ENCODE measurements around the gene ALK.

The ALK gene

DNA sequence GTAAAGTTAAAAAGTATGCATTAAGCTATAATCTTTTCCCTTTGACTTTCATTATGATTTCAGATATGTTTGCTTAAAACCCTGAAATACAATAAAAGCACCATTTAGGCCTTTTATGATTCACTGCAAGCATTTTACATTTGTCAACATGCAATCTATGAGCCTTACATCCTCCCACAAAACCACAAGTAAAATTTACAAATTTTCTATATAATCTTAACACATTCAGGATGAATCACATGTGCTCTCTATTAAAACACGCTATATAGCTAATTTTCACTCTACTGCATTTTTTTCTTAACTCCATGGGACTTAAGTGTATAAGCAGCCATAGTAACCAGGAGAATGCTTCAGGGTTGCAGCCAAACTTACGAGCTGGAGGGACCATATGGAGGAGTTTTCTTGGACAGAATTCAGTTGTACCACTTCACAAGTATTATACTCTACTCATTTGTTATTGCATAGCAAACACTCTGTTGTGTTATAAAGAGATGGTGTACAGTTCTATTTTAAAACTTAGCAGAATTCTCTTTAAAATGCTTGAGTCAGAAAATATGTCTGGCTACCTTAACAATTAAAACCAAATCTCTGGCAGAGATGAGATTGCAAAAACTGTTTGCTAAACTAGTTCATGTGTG is 293.2 kb downstream of the ALK start:
- Histone ChIP-seq H3K9ac (ENCODE audit: insufficient read length, low read depth) (no peak overlapping the region), H3K9me3 (ENCODE audit: insufficient read depth, low read length) (no peaks in the 10 kb centered on the region), H3K4me1 (ENCODE audit: insufficient read depth, insufficient read length) (peaks cover 2% of the 10 kb centered on the region), H3K4me3 (ENCODE audit: insufficient read length, low read depth) (no peak overlapping the region), H3K27me3 (ENCODE audit: insufficient read depth, insufficient read length) (no peaks in the 10 kb centered on the region), H3K36me3 (ENCODE audit: insufficient read depth, insufficient read length, low read length) (no peaks in the 10 kb centered on the region)
- DNase-seq (ENCODE audit: low read depth, low spot score): no peak
- no peak for TF ChIP-seq YY1 (IDR thresholded peaks at IDR 0.05; ENCODE audit: insufficient read depth, insufficient read length)
- TF ChIP-seq ZNF274 (IDR thresholded peaks at IDR 0.05; ENCODE audit: low read depth, low read length): no peak
- TF ChIP-seq SUZ12 (IDR thresholded peaks at IDR 0.05; ENCODE audit: extremely low read depth, insufficient read depth, insufficient read length): no peak

DNA sequence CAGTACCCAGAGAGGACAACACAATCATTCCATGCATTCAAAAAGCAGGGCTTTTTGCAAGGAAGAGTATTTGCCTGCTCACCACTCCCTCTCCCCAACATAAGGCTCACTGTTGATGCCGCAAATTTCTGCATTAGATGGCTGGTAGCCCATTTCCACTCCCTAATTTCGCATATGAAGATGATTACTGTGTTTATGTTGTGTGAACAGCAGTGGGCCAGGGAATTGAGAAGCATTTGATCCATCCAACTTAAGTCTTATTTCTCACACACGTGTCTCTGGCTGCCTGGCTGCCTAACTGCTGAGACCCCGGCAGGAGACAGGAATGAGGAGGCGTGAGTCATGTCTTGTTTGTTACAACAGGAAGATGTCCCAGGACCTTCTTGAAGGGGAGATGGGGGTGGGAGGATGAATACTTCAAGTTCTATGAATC is 294.1 kb downstream of the ALK start:
- Histone ChIP-seq H3K4me3 (ENCODE audit: insufficient read length, low read depth) (no peak overlapping the region), H3K36me3 (ENCODE audit: insufficient read depth, insufficient read length, low read length) (no peaks in the 10 kb centered on the region), H3K4me1 (ENCODE audit: insufficient read depth, insufficient read length) (peaks cover 2% of the 10 kb centered on the region), H3K9ac (ENCODE audit: insufficient read length, low read depth) (no peak overlapping the region), H3K9me3 (ENCODE audit: insufficient read depth, low read length) (no peaks in the 10 kb centered on the region), H3K27me3 (ENCODE audit: insufficient read depth, insufficient read length) (no peaks in the 10 kb centered on the region)
- DNase-seq (ENCODE audit: low read depth, low spot score): peak; percentile 44
- TF ChIP-seq SUZ12 (IDR thresholded peaks at IDR 0.05; ENCODE audit: extremely low read depth, insufficient read depth, insufficient read length): no peak
- TF ChIP-seq YY1 (IDR thresholded peaks at IDR 0.05; ENCODE audit: insufficient read depth, insufficient read length): no peak

DNA sequence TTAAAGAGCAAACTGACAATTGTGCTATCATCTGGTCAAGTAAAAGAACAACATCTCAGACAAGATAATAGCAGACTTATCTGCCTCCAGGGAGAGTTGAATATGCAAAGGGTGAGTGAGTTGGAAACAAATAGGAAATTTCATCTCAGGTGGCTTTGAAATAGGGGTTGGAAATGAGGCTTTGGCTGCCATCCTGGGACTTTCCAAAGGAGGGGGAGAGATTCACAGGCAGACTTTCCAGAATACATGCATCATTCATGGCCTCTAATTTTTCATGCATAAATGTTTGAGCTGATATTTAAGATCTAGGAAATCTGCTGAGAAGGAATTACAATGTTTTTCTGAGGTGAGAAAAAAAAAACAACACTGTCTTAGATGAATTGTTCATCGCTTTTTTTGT is 300.5 kb downstream of the ALK start:
- Histone ChIP-seq H3K4me3 (ENCODE audit: insufficient read length, low read depth) (no peak overlapping the region), H3K27me3 (ENCODE audit: insufficient read depth, insufficient read length) (no peaks in the 10 kb centered on the region), H3K4me1 (ENCODE audit: insufficient read depth, insufficient read length) (no peaks in the 10 kb centered on the region), H3K36me3 (ENCODE audit: insufficient read depth, insufficient read length, low read length) (no peaks in the 10 kb centered on the region), H3K9ac (ENCODE audit: insufficient read length, low read depth) (no peak overlapping the region), H3K9me3 (ENCODE audit: insufficient read depth, low read length) (no peaks in the 10 kb centered on the region)
- DNase-seq (ENCODE audit: low read depth, low spot score): no peak
- TF ChIP-seq ZNF274 (IDR thresholded peaks at IDR 0.05; ENCODE audit: low read depth, low read length) (no peak), SUZ12 (IDR thresholded peaks at IDR 0.05; ENCODE audit: extremely low read depth, insufficient read depth, insufficient read length) (no peak), YY1 (IDR thresholded peaks at IDR 0.05; ENCODE audit: insufficient read depth, insufficient read length) (no peak)

DNA sequence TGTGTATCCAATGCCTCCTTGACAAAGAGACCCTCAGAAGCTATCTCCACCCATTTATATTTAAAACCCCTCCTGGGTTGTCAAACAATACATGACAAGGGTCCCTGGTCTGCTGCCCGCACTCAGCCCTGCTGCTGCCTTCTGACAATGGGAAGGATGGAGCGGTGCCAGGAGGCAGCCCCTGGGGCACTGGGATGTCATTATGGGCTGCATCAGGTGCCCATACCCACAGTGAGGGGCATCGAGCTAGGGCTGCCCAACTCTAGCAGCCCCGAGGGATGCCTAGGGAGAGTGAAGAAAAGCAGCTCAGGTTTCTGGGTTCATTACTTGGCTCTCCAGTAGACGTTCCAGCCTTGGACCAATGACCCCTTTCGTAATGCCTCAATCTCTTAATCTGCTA is 301.7 kb downstream of the ALK start:
- no peaks in the 10 kb centered on the region for H3K27me3 ChIP-seq (ENCODE audit: insufficient read depth, insufficient read length)
- no peak overlapping the region for H3K9ac ChIP-seq (ENCODE audit: insufficient read length, low read depth)
- no peaks in the 10 kb centered on the region for H3K4me1 ChIP-seq (ENCODE audit: insufficient read depth, insufficient read length)
- H3K36me3 ChIP-seq (ENCODE audit: insufficient read depth, insufficient read length, low read length): no peaks in the 10 kb centered on the region
- no peaks in the 10 kb centered on the region for H3K9me3 ChIP-seq (ENCODE audit: insufficient read depth, low read length)
- no peak for DNase-seq (ENCODE audit: low read depth, low spot score)
- TF ChIP-seq SUZ12 (IDR thresholded peaks at IDR 0.05; ENCODE audit: extremely low read depth, insufficient read depth, insufficient read length) (no peak), ZNF274 (IDR thresholded peaks at IDR 0.05; ENCODE audit: low read depth, low read length) (no peak), YY1 (IDR thresholded peaks at IDR 0.05; ENCODE audit: insufficient read depth, insufficient read length) (no peak)
- H3K4me3 ChIP-seq (ENCODE audit: insufficient read length, low read depth): no peak overlapping the region

DNA sequence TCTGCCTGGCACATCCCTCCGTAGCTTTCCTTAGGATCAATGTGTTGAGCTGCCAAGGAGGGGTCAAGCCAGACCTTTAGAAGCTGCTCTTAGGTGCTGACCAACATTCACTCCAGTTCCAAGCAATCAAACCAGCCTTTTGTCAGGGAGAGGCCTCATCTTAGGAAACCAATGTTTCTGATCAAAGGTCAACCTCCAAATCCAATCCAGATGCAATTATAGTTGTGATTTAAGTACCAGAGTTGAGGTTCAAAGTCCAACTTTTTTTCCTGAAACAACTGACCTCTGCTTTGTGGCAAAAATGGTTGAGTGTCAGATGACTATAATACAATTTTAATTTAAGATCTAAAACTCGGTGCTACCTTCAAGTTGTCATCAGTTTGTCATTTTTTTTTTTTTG is 303.4 kb downstream of the ALK start:
- no peak overlapping the region for H3K9ac ChIP-seq (ENCODE audit: insufficient read length, low read depth)
- H3K36me3 ChIP-seq (ENCODE audit: insufficient read depth, insufficient read length, low read length): no peaks in the 10 kb centered on the region
- H3K4me3 ChIP-seq (ENCODE audit: insufficient read length, low read depth): no peak overlapping the region
- no peaks in the 10 kb centered on the region for H3K4me1 ChIP-seq (ENCODE audit: insufficient read depth, insufficient read length)
- TF ChIP-seq YY1 (IDR thresholded peaks at IDR 0.05; ENCODE audit: insufficient read depth, insufficient read length) (no peak), SUZ12 (IDR thresholded peaks at IDR 0.05; ENCODE audit: extremely low read depth, insufficient read depth, insufficient read length) (no peak), ZNF274 (IDR thresholded peaks at IDR 0.05; ENCODE audit: low read depth, low read length) (no peak)
- no peaks in the 10 kb centered on the region for H3K27me3 ChIP-seq (ENCODE audit: insufficient read depth, insufficient read length)
- H3K9me3 ChIP-seq (ENCODE audit: insufficient read depth, low read length): no peaks in the 10 kb centered on the region
- no peak for DNase-seq (ENCODE audit: low read depth, low spot score)

DNA sequence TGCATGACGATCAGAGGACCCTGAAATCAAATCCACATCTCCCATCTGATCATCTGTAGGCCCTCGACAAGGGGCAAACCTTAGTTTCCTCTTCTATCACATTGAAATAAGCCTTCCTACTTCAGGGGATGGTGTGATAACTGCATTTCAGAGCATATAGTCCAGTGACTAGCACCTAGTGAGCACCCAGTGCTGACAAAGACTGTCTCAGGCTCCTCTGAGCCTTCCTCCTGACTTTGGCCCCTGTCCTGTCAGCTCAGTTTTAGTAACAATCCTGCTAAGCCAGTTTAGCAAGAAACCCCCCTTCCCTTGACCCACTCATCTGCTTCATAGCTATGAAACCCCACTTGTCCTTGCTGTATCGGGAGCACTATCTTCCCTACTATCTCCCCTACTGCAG is 304.0 kb downstream of the ALK start:
- DNase-seq (ENCODE audit: low read depth, low spot score): no peak
- Histone ChIP-seq H3K4me1 (ENCODE audit: insufficient read depth, insufficient read length) (no peaks in the 10 kb centered on the region), H3K9ac (ENCODE audit: insufficient read length, low read depth) (no peak overlapping the region), H3K4me3 (ENCODE audit: insufficient read length, low read depth) (no peak overlapping the region), H3K27me3 (ENCODE audit: insufficient read depth, insufficient read length) (no peaks in the 10 kb centered on the region), H3K9me3 (ENCODE audit: insufficient read depth, low read length) (no peaks in the 10 kb centered on the region), H3K36me3 (ENCODE audit: insufficient read depth, insufficient read length, low read length) (no peaks in the 10 kb centered on the region)
- no peak for TF ChIP-seq SUZ12 (IDR thresholded peaks at IDR 0.05; ENCODE audit: extremely low read depth, insufficient read depth, insufficient read length)
- no peak for TF ChIP-seq ZNF274 (IDR thresholded peaks at IDR 0.05; ENCODE audit: low read depth, low read length)
- no peak for TF ChIP-seq YY1 (IDR thresholded peaks at IDR 0.05; ENCODE audit: insufficient read depth, insufficient read length)

DNA sequence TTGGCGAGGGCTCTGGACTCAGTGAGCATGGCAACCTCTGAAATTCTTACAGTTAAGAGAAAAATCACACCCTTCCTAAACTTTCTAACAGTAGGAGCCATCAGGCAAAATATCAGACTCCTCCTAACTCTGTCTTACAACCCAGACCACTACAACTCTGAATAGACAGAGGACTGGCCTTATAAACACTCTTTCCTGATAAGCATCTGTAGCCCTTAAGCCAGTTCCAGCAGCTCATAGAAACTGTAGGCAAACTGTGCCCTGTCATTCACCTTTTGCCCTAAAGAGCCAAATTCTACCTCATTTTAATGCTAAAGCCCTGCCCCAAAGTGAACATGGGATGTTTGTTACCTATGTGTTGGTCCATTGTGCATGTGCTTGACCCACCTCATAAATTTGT is 304.8 kb downstream of the ALK start:
- no peaks in the 10 kb centered on the region for H3K9me3 ChIP-seq (ENCODE audit: insufficient read depth, low read length)
- H3K9ac ChIP-seq (ENCODE audit: insufficient read length, low read depth): no peak overlapping the region
- DNase-seq (ENCODE audit: low read depth, low spot score): no peak
- H3K36me3 ChIP-seq (ENCODE audit: insufficient read depth, insufficient read length, low read length): no peaks in the 10 kb centered on the region
- no peaks in the 10 kb centered on the region for H3K4me1 ChIP-seq (ENCODE audit: insufficient read depth, insufficient read length)
- TF ChIP-seq SUZ12 (IDR thresholded peaks at IDR 0.05; ENCODE audit: extremely low read depth, insufficient read depth, insufficient read length) (no peak), ZNF274 (IDR thresholded peaks at IDR 0.05; ENCODE audit: low read depth, low read length) (no peak), YY1 (IDR thresholded peaks at IDR 0.05; ENCODE audit: insufficient read depth, insufficient read length) (no peak)
- H3K27me3 ChIP-seq (ENCODE audit: insufficient read depth, insufficient read length): no peaks in the 10 kb centered on the region
- H3K4me3 ChIP-seq (ENCODE audit: insufficient read length, low read depth): no peak overlapping the region

Data from NT2/D1 (cell line).